GM21367 (cell line): ENCODE results near the gene AP1M1.

Experiments
- ATAC-seq: cut with Tn5 transposase; IDR thresholded peaks from one replicate; pipeline ENCODE4 v1.9.1; 2021; ENCODE audit not compliant: unreplicated experiment

Gene AP1M1

GRCh38 chr19:16229322-16229641 is 31.6 kb downstream of the AP1M1 start:
- ATAC-seq = no peak

- no peak for ATAC-seq
Measured at GRCh38 chr19:16232127-16232526, 34.4 kb downstream of the AP1M1 start.

- ATAC-seq = no peak
Measured at GRCh38 chr19:16232568-16232967, 34.9 kb downstream of the AP1M1 start.

- ATAC-seq = no peak
Measured at GRCh38 chr19:16233081-16233776, 35.5 kb downstream of the AP1M1 start.

GRCh38 chr19:16233836-16234551 is 36.3 kb downstream of the AP1M1 start:
- ATAC-seq = no peak

GRCh38 chr19:16234552-16235445 is 37.1 kb downstream of the AP1M1 start:
- no peak for ATAC-seq

- ATAC-seq = no peak
Measured at GRCh38 chr19:16235811-16236652, 38.3 kb downstream of the AP1M1 start.

- no peak for ATAC-seq
Measured at GRCh38 chr19:16244091-16244490, 46.4 kb downstream of the AP1M1 start.

GRCh38 chr19:16247353-16248182 is 49.9 kb downstream of the AP1M1 start:
- ATAC-seq = no peak

- no peak for ATAC-seq
Measured at GRCh38 chr19:16248380-16249023, 50.8 kb downstream of the AP1M1 start.

- ATAC-seq = no peak
Measured at GRCh38 chr19:16249826-16250404, 52.2 kb downstream of the AP1M1 start.

GRCh38 chr19:16252459-16253205 is 54.9 kb downstream of the AP1M1 start:
- ATAC-seq = no peak

- ATAC-seq = no peak
Measured at GRCh38 chr19:16254851-16255408, 57.2 kb downstream of the AP1M1 start.

- no peak for ATAC-seq
Measured at GRCh38 chr19:16257509-16258002, 59.8 kb downstream of the AP1M1 start.

- no peak for ATAC-seq
Measured at GRCh38 chr19:16258440-16258903, 60.8 kb downstream of the AP1M1 start.

- ATAC-seq = no peak
Measured at GRCh38 chr19:16259385-16260159, 61.9 kb downstream of the AP1M1 start.
